ENCODE data around the gene GK.
"Not testable (repeated sequence)": the region's sequence is repeated elsewhere in the genome, so short reads cannot be mapped to it uniquely, and the experiment has no call there.

GRCh38 chrX:30654386-30654785 lies 1.2 kb downstream of the GK start:
- TF ChIP-seq CTCF (IDR thresholded peaks at IDR 0.05; ENCODE audit: low read length); EZH2 (IDR thresholded peaks at IDR 0.05; ENCODE audit: borderline replicate concordance, low read length): not testable (repeated sequence)
